H1 (cell line): ENCODE results near the gene STXBP6. TPM values are rescaled to one million over a fixed set of nuclear protein-coding genes. Genes with fewer than 3 reads are reported as not detected.

Experiments used
- CTCF ChIA-PET: fragments of 300-600 bp; sonication (Branson Sonifier 250); formaldehyde crosslinking; loops from one replicate; lab custom pipeline; 2021; ENCODE audit not compliant: partially characterized antibody; lab: Charles Lee
- POLR2A ChIA-PET: fragments of 300-600 bp; sonication (Branson Sonifier 250); formaldehyde crosslinking; loops from one replicate; lab custom pipeline; 2021; ENCODE audit warnings: inconsistent platforms; ENCODE audit not compliant: partially characterized antibody; lab: Charles Lee
- DNase-seq, 2 experiments: peaks; one replicate each; pipeline versions ENCODE4 v3.0.0 to v3.0.0-alpha.2; 2010 to 2022; ENCODE audit warnings: low spot score in 2 of 2, low read depth in 1 of 2, mixed read lengths in 1 of 2
- FAIRE-seq: peaks from 2 replicates; lab custom pipeline; 2011; peaks lifted over from hg19 to GRCh38; lab: Jason Lieb, UNC
- H2AFZ ChIP-seq: 2 replicates; pipeline ENCODE4 v1.8.1; 2012; ENCODE audit warnings: low read length, inconsistent platforms
- H2AK5ac ChIP-seq: 2 replicates; pipeline ENCODE4 v1.6.1; 2013; ENCODE audit warnings: low read depth, low read length
- H2BK120ac ChIP-seq: replicated peaks from 2 replicates; pipeline ENCODE3; 2013; ENCODE audit warnings: low read depth, low read length, inconsistent platforms
- H2BK12ac ChIP-seq: 2 replicates; pipeline ENCODE4 v1.6.1; 2013; ENCODE audit warnings: low read depth, low read length
- H2BK15ac ChIP-seq: 2 replicates; pipeline ENCODE4 v1.6.1; 2013; ENCODE audit warnings: low read length
- H2BK20ac ChIP-seq: 2 replicates; pipeline ENCODE4 v1.6.1; 2013; ENCODE audit warnings: low read length
- H2BK5ac ChIP-seq: 2 replicates; pipeline ENCODE4 v1.6.1; 2013; ENCODE audit warnings: low read depth, low read length
- H3K14ac ChIP-seq: 2 replicates; pipeline ENCODE4 v1.6.1; 2013; ENCODE audit warnings: inconsistent platforms; ENCODE audit not compliant: insufficient read length
- H3K18ac ChIP-seq: 2 replicates; pipeline ENCODE4 v1.6.1; 2013; ENCODE audit warnings: low read length; ENCODE audit errors: extremely low read depth
- H3K23ac ChIP-seq: 2 replicates; pipeline ENCODE4 v1.6.1; 2013; ENCODE audit warnings: inconsistent platforms; ENCODE audit not compliant: insufficient read length
- H3K23me2 ChIP-seq: 2 replicates; pipeline ENCODE4 v1.6.1; 2013; ENCODE audit warnings: low read depth, low read length
- H3K27ac ChIP-seq: 2 replicates; pipeline ENCODE4 v1.6.1; 2011; ENCODE audit warnings: low read depth, low read length, inconsistent platforms
- H3K27me3 ChIP-seq, 4 experiments: replicated peaks in 1 of 4; 1 replicate in 1 of 4; 2 replicates in 3 of 4; pipeline versions ENCODE4 v1.6.1 to v1.8.1; 2011 to 2013; ENCODE audit warnings: low read length in 3 of 4, mild to moderate bottlenecking in 3 of 4, inconsistent platforms in 2 of 4, mixed read lengths in 2 of 4, moderate library complexity in 1 of 4; ENCODE audit not compliant: control insufficient read depth in 3 of 4, insufficient read depth in 3 of 4; ENCODE audit errors: extremely low read depth in 1 of 4
- H3K36me3 ChIP-seq, 4 experiments: 2 replicates each; pipeline versions ENCODE4 v1.6.1 to v1.8.1; 2011 to 2013; ENCODE audit warnings: mild to moderate bottlenecking in 4 of 4, low read length in 3 of 4, moderate library complexity in 2 of 4, control low read depth in 1 of 4, inconsistent platforms in 1 of 4; ENCODE audit not compliant: insufficient read depth in 4 of 4, control insufficient read depth in 2 of 4
- H3K4ac ChIP-seq: replicated peaks from 2 replicates; pipeline ENCODE3; 2013; ENCODE audit warnings: low read length, low read depth, mixed read lengths, inconsistent platforms; ENCODE audit not compliant: insufficient read length
- H3K4me1 ChIP-seq, 4 experiments: replicated peaks in 1 of 4; 1 replicate in 1 of 4; 2 replicates in 3 of 4; pipeline versions ENCODE4 v1.6.1 to v1.8.1; 2011 to 2013; ENCODE audit warnings: low read length in 3 of 4, inconsistent platforms in 2 of 4, mixed read lengths in 1 of 4; ENCODE audit not compliant: insufficient read depth in 4 of 4, control insufficient read depth in 3 of 4
- H3K4me2 ChIP-seq, 2 experiments: 2 replicates each; pipeline versions ENCODE4 v1.6.1 to v1.8.1; 2011 to 2013; ENCODE audit warnings: low read depth in 2 of 2, low read length in 2 of 2, control low read depth in 1 of 2, inconsistent platforms in 1 of 2, mild to moderate bottlenecking in 1 of 2; ENCODE audit not compliant: insufficient read depth in 1 of 2
- H3K4me3 ChIP-seq, 4 experiments: fragments of 200-600, 300-600 bp in 1 of 4; sonication (generic), shearing (Covaris generic), sonication (Bioruptor Twin) in 1 of 4; 2 replicates each; pipeline versions ENCODE4 v1.5.1 to v1.8.1; 2011 to 2016; ENCODE audit warnings: low read length in 4 of 4, low read depth in 3 of 4, control low read depth in 2 of 4, inconsistent platforms in 2 of 4, mild to moderate bottlenecking in 2 of 4, mixed read lengths in 1 of 4, moderate library complexity in 1 of 4; ENCODE audit not compliant: insufficient read depth in 2 of 4; ENCODE audit errors: extremely low read depth in 1 of 4
- H3K56ac ChIP-seq: replicated peaks from 2 replicates; pipeline ENCODE3; 2013; ENCODE audit warnings: low read depth, mild to moderate bottlenecking, mixed read lengths, low read length, inconsistent platforms; ENCODE audit not compliant: insufficient read length
- H3K79me1 ChIP-seq: 2 replicates; pipeline ENCODE4 v1.6.1; 2013; ENCODE audit warnings: low read depth, low read length, control low read depth
- H3K79me2 ChIP-seq, 2 experiments: 2 replicates each; pipeline versions ENCODE4 v1.6.1 to v1.8.1; 2012 to 2013; ENCODE audit warnings: low read length in 2 of 2, mild to moderate bottlenecking in 2 of 2, inconsistent platforms in 1 of 2; ENCODE audit not compliant: insufficient read depth in 2 of 2, control insufficient read depth in 1 of 2
- H3K9ac ChIP-seq, 4 experiments: replicated peaks in 1 of 4; 1 replicate in 1 of 4; 2 replicates in 3 of 4; pipeline versions ENCODE4 v1.6.1 to v1.8.1; 2011 to 2013; ENCODE audit warnings: low read depth in 3 of 4, low read length in 3 of 4, control low read depth in 2 of 4, mild to moderate bottlenecking in 2 of 4, moderate library complexity in 2 of 4, inconsistent platforms in 1 of 4; ENCODE audit errors: extremely low read depth in 1 of 4
- H3K9me3 ChIP-seq, 2 experiments: 2 replicates each; pipeline versions ENCODE4 v1.6.1 to v1.8.1; 2012 to 2013; ENCODE audit warnings: mild to moderate bottlenecking in 2 of 2, moderate library complexity in 2 of 2, control low read depth in 1 of 2, inconsistent platforms in 1 of 2, low read depth in 1 of 2, low read length in 1 of 2, mixed read lengths in 1 of 2; ENCODE audit not compliant: insufficient read depth in 2 of 2
- H4K20me1 ChIP-seq, 2 experiments: replicated peaks in 1 of 2; 2 replicates each; pipeline versions ENCODE3 to v1.8.1; 2011 to 2013; ENCODE audit warnings: inconsistent platforms in 2 of 2, low read length in 2 of 2, mild to moderate bottlenecking in 1 of 2; ENCODE audit not compliant: insufficient read depth in 2 of 2, control insufficient read depth in 1 of 2
- H4K5ac ChIP-seq: 2 replicates; pipeline ENCODE4 v1.6.1; 2013; ENCODE audit warnings: low read length, low read depth, mixed read lengths, inconsistent platforms; ENCODE audit not compliant: insufficient read length
- H4K8ac ChIP-seq: 2 replicates; pipeline ENCODE4 v1.8.0; 2013; ENCODE audit warnings: mild to moderate bottlenecking, moderate library complexity, low read length, inconsistent platforms; ENCODE audit not compliant: insufficient read depth; ENCODE audit errors: extremely low read depth
- H4K91ac ChIP-seq: replicated peaks from 2 replicates; pipeline ENCODE3; 2013; ENCODE audit warnings: low read length, mixed read lengths, inconsistent platforms; ENCODE audit not compliant: insufficient read length
- BCL11A ChIP-seq, 2 experiments: IDR thresholded peaks; one replicate each; pipeline ENCODE4 v1.6.1; 2011; ENCODE audit warnings: low read depth in 2 of 2, low read length in 2 of 2, mild to moderate bottlenecking in 2 of 2
- CEBPB ChIP-seq: IDR thresholded peaks from 2 replicates; pipeline ENCODE4 v1.6.1; 2012; ENCODE audit warnings: low read depth, low read length
- CHD2 ChIP-seq: IDR thresholded peaks from 2 replicates; pipeline ENCODE4 v1.6.1; 2012; ENCODE audit warnings: low read length, improper control_type of control experiment
- E2F6 ChIP-seq: IDR thresholded peaks from 2 replicates; pipeline ENCODE4 v1.6.1; 2012; ENCODE audit warnings: inconsistent platforms
- SUZ12 ChIP-seq: fragments of 200-600 bp; sonication (generic); IDR thresholded peaks from 2 replicates; pipeline ENCODE4 v1.6.1; 2012; ENCODE audit warnings: mild to moderate bottlenecking, inconsistent platforms, low read length, moderate library complexity, mixed read lengths
- TEAD4 ChIP-seq: IDR thresholded peaks from 2 replicates; pipeline ENCODE4 v1.6.1; 2012; ENCODE audit warnings: low read depth, low read length, inconsistent platforms, mixed read lengths
- WGBS, 2 experiments: shearing (Covaris generic) in 1 of 2; methylation state at CpG; one replicate each; pipeline versions ENCODE4 v1.1.6 to v1.1.7; 2013 to 2015; ENCODE audit warnings: low lambda C conversion rate in 2 of 2, mixed read lengths in 2 of 2, inconsistent platforms in 1 of 2, low coverage in 1 of 2, missing lambda C conversion rate in 1 of 2; ENCODE audit not compliant: insufficient replicate concordance in 2 of 2, insufficient coverage in 1 of 2, insufficient read length in 1 of 2; ENCODE audit errors: extremely low coverage in 1 of 2, missing lambda C conversion rate in 1 of 2; 5-methylcytosine and 5-hydroxymethylcytosine counted together
- polyA plus RNA-seq, 7 experiments: library from polyadenylated mRNA; depleted of rRNA in 3 of 7; stranded (reverse) in 5 of 7; unstranded in 2 of 7; fragments of >200 nt in 5 of 7; fragments of 200-250 nt in 2 of 7; gene quantifications; 1 replicate in 5 of 7; 2 replicates in 1 of 7; 4 replicates in 1 of 7; pipeline versions ENCODE4 v1.2.1 to v1.2.3, GENCODE V29; 2011 to 2013; ENCODE audit warnings: missing spikeins in 2 of 7, mixed read lengths in 2 of 7
- total RNA-seq: library from RNA; stranded (reverse); fragmentation: NEBNext Ultra II Directional; extraction: Animal tissue kit (Norgen Biotek cat#: 25700); gene quantifications from 2 replicates; pipeline ENCODE4 v1.2.1, GENCODE V29; 2021

Gene STXBP6
- total and polyA plus RNA-seq, 2 of the 8 experiments (the other 6 are each of a cell fraction or from before 2014, with no cell fraction given) = 9.4 to 18.1 TPM

- Histone ChIP-seq H3K9ac (no peak overlapping the region), H2AFZ (no peak overlapping the region), H3K23ac (no peak overlapping the region), H3K79me1 (no peaks in the 10 kb centered on the region), H2BK15ac (no peak overlapping the region), H4K5ac (no peak overlapping the region), H3K9me3 (no peaks in the 10 kb centered on the region), H3K27me3 (no peaks in the 10 kb centered on the region), H2BK12ac (no peak overlapping the region), H3K4me2 (no peak overlapping the region), H3K56ac (no peak overlapping the region), H2AK5ac (no peak overlapping the region), H3K79me2 (no peaks in the 10 kb centered on the region), H3K23me2 (no peaks in the 10 kb centered on the region), H2BK20ac (no peak overlapping the region), H3K4me1 (no peaks in the 10 kb centered on the region), H2BK5ac (no peak overlapping the region), H3K4ac (no peak overlapping the region), H3K36me3 (no peaks in the 10 kb centered on the region), H2BK120ac (no peak overlapping the region), H4K20me1 (peaks cover 0 to 2% of the 10 kb centered on the region in 2 experiments), H3K27ac (no peak overlapping the region), H4K91ac (no peak overlapping the region), H3K14ac (no peak overlapping the region), H3K4me3 (no peak overlapping the region), H3K18ac (no peak overlapping the region), H4K8ac (no peak overlapping the region)
- CTCF ChIA-PET = no interaction called here
- 92% methylated on average over 4 of the region's 4 CpGs; no CpG with 5 or more reads in 1 of the 2 experiments for WGBS, 2 experiments
- TF ChIP-seq SUZ12 (no peak), E2F6 (no peak), CHD2 (no peak), BCL11A (IDR thresholded peaks at IDR 0.05; ENCODE audit: low read depth in 2 of 2, low read length in 2 of 2) (no peak), TEAD4 (no peak), CEBPB (no peak)
- POLR2A ChIA-PET = interaction anchor here (0.7 kb wide), 1 partner anchor 15 kb away, joined by 3 read pairs; no protein-coding TSS in a partner anchor
- no peak for DNase-seq
- no peak for FAIRE-seq
These were observed 218.3 kb downstream of the STXBP6 start for GRCh38 chr14:24831677-24832076.
